Stimulated activated CD8-positive, alpha-beta memory T cell treated with anti-CD3 and anti-CD28 coated beads, Interleukin-7, amount 100 ng/mL, for 4 hours (primary cell): ENCODE data around the gene OTULINL.
"Not testable (repeated sequence)": the region's sequence is repeated elsewhere in the genome, so short reads cannot be mapped to it uniquely, and the experiment has no call there.

Experiments
- DNase-seq, 2 donors: peaks; one replicate each; pipeline ENCODE4 v3.0.0-alpha.2; 2020; ENCODE audit warnings: low read depth in 2 of 2

OTULINL gene

GRCh38 chr5:14581106-14581890, at the start of gene OTULINL:
Gene OTULINL, plus strand, starts transcription at chr5:14581792. Its CDS starts 103 bp downstream, at chr5:14581895.
- peak; percentile 77 to 84 for DNase-seq

DNA sequence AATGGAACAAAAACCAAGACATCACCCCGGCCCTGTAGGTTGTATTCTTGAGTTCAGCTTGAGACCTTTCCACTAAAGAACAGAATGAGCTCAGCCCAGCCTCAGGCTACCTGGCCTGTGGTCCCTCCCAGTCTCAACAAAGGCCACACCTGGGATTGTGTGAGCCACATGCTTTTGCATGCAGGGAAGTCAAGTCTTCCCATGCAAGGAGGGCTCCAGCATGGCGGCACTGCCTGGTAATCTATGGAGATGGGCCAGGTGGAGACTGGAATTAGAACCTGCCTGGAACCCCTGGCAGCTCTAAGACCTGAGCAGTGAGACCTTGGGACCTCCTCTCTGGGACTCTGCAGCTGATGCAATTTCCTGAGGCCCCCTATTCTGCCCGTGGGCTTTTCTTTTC, 49.4 kb upstream of the OTULINL start:
- DNase-seq: no peak

DNA sequence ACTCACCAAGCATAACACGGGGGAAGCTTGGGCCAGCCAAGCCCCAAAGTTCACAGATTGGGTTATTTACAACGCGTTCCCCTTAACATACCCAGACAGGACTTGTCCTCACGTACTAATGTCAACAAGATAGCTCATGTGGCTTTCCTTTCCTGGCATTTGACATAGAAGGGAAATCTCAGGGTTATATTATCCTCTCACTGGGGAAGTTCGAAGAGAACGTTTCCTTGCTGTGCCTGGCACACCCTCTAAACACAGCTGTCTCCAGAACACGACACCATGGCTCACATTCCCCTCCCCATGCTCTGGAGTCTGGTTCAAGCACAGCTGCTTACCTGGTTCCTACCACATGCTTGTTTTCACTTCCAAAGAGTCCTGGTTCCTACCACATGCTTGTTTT, 46.8 kb upstream of the OTULINL start:
- DNase-seq: no peak

DNA sequence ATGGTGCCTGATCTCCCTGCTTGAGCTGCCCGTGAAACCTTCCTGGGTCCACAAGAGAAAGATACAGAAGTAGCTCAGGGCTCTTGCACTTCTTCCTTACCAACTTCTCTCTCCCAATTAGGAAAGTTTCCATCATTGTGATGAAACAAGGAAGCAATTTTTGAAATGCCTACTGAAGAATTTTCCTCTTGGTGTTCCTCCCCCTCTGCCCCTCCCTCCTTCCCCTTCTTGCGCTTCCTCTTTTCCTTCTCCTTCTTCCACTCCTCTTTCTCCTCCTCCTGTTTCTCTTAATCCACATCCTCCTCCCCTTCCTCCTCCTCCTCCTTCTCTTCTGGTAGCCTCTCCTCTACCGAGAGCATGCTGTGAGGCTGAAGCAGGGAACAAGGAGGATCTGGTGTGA, 36.3 kb upstream of the OTULINL start:
- DNase-seq: no peak

DNA sequence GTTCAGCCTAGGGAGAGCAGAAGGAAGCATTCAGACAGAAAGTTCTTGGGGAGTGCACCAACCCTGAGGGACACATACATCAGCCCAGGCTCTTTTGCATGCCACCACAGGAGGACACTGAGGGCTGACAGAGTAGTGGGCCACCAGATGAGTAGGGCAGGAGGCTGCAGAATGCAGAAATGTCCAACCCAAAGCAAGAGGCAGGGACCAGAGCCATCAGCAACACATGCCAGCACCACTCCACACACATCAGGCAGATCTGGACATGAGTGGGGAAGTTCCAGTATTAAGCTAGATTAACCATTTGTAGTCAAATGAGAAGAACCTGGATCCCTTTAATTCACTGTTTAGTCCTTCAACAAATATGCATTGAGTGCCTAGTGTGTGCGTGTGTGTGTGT, 35.7 kb upstream of the OTULINL start:
- DNase-seq: no peak

GRCh38 chr5:14547666-14548065, 33.9 kb upstream of the OTULINL start:
- no peak for DNase-seq

DNA sequence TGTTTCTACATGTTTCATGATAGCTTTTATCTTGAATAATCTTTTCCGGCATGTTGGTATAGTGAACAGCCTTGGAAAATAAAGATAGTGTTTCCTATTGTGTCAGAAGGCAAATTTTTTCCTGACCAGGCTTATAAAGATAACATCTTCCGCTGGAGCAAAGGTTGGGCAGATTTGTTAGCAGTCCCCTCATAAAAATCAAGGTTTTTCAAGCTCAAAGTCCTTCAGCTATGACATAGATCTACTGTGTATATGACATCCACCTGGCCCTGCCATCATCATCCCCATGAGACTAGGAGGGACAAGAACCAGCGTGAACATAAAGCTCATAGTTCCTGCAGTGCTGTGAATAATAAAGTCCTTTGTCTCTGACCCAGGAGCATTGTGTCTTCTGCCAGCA, 30.4 kb upstream of the OTULINL start:
- no peak for DNase-seq

GRCh38 chr5:14552017-14552416, 29.6 kb upstream of the OTULINL start:
- DNase-seq: no peak

GRCh38 chr5:14554288-14554687, 27.3 kb upstream of the OTULINL start:
- not testable (repeated sequence) for DNase-seq

- no peak for DNase-seq
Measured at GRCh38 chr5:14556015-14556414, 25.6 kb upstream of the OTULINL start.

DNA sequence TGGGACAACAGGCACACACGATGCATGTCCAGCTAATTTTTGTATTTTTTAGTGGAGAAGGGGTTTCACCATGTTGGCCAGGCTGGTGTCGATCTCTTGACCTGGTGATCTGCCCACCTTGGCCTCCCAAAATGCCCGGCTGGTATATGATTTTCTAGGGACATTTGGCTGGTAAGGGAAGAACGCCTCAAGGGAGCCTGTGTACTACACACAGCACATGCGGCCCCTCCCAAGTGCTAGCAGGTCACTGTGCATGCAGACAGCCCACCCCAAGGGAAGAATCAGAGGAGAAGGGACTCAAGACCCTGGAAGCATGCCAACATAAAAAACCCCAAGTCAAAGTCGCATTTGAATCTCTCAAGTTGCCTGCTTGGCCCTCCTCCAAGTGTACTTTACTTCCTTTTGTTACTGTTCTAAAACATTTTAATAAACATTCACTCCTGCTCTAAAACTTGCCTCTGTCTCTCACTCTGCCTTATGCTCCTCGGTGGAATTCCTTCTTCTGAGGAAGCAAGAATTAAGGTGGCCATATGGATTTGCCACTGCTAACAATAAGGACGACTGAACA, 24.3 kb upstream of the OTULINL start:
- no peak for DNase-seq

DNA sequence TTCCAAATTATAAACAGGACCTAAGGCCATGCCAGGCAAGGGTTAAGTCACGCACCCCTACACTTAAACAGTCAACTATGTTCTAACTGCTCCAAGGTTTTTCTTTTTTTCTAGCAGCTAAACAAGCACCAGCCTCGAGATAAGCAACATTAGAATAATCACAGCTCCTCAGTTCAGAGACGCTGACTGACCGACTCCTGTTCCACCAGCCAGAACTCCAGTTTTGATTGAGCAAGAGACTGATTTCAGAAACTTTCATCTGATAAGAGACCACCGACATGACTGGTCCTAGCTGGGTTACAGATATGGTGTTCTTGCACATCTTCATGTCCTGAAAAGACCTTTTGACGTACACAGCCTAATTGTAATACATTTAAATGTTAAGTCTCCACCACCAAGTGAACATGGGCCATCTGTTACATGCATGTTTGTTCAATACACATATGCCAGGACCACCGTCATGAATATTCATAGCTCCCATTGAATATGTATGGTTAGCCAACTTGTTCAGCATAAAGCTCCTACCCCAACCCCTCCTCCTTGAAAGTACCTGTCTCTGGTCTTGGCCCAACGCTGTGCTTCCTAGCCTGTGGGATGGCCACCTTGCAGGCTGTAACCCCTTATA, 23.7 kb upstream of the OTULINL start:
- DNase-seq: no peak

DNA sequence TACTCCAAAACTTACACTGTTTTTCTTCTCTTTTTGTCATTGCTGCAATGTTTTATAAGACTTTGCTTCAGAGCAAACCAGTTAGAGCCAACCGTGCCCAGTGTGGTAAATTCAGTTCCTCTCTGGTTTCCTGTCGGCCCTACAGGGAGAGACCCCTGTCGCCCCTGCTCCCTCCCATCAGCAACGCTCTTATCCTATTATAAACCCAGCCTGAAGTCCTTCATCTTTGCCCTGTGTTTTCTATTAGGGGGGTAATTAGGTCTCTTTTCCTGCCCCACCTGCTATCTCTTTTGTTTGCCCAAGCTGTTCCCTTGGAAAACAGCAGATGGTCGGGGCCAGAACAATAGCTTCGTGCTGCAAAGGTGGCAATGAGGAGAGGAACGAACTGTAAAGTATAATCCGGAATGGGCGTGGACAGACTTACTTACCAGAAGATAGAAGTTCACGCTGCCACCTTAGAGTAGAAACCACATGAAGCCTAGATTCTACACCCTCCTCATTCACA, 21.4 kb upstream of the OTULINL start:
- DNase-seq: no peak

DNA sequence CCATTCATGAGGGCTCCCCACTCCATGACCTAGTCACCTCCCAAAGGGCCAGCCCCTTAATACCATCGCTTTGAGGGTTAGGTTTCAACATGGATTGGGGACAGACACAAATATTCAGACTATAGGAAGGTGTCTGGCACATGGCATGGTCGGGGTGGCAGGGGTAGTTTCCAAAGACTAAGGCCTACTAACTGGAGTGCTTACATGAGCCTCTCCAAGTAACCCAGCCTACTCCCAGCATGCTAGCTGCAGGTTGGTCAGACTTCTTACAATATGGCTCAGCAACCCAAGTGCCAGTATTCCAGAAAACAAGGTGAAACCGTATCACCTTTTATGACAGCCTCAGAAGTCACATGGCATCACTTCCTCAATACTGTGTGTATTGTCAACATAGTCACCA, 19.9 kb upstream of the OTULINL start:
- no peak for DNase-seq

DNA sequence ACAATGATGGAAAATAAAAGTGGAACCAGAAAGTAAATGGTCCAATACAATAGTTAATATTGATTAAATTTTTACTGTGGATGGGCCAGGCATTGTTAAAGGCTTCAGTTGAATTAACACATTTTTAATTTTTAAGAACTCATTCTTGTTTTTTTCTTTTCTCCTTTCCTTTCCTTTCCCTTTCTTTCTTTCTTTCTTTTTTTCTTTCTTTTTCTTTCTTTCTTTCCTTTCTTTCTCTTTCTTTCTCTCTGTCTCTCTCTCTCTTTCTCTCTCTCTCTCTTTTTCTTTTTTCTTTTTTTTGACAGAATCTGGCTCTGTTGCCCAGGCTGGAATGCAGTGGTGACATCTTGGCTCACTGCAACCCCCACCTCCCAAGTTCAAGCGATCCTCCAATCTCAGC, 13.3 kb upstream of the OTULINL start:
- no peak for DNase-seq

- DNase-seq: no peak
Measured at GRCh38 chr5:14569948-14570691, 11.5 kb upstream of the OTULINL start.

- DNase-seq: no peak
Measured at GRCh38 chr5:14571901-14572300, 9.7 kb upstream of the OTULINL start.

GRCh38 chr5:14572385-14572784, 9.2 kb upstream of the OTULINL start:
- no peak for DNase-seq

DNA sequence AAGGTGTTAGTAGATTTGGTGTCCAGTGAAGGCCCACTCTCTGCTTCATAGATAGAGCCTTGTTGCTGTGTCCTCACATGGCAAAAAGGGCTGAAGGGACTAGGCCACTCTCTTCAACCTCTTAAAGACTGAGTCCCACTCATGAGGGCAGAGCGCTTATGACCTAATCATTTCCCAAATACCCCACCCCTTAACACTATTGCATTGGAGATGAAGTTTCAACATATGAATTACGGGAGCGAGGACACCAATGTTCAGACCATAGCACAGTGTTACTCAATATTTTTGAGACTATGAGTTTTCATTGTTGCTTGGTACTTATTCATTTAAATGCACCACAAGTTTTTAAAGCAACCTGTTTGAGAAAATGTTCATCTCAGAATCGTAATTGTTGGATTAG, 8.8 kb upstream of the OTULINL start:
- no peak for DNase-seq

DNA sequence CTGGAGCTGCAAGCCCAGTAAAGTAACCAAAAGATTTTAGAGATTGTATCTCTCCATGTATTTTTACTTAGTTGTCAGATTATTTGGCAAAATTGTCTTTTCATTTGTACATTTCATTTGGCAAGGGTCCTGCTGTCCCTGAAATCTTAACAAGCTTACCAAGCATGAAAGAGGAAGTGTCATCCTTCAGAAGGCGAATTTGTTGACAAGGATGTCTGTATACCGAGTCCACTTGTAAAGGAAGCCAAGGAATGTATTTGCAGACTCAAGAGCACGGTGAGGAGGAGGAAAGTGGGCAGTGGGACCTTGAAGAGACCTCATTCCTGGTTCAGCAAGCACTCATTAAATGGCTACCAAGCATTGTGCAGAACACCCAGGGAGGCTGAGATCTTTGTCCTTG, 7.5 kb upstream of the OTULINL start:
- DNase-seq: no peak

DNA sequence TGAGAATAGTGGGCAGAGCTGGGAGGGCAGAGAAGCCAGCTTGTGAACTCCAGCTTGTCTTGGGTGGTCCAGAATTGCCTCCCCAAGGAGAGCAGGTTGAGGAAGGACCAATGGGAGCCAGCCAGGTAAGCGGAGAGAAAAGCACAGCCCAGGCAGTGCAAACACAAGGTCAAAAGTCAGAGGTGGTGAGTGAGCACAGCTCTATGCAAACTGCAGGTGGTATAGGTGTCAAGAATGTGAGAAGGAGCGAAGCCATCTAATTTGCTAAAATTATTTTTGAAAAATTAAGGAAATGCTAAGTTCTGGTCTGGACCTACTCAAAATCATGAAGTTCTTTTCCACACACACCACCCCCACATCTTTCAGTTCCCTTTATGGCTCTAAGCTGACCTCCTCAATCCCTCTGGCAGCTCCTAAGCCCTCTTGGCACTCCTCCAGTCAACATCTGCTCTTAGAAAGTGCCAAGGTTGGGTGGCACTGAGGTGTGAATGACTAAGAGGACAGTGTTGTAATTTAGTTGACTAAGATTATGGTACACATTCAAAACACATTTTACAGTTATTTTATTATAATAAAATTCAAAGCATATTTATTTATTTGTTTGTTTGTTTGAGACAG, 6.6 kb upstream of the OTULINL start:
- no peak for DNase-seq

- no peak for DNase-seq
Measured at GRCh38 chr5:14576206-14576605, 5.4 kb upstream of the OTULINL start.
